Natural killer cell (primary cell): Measurements from ENCODE around the gene DNMBP. TPM values are rescaled to one million over a fixed set of nuclear protein-coding genes. Genes with fewer than 3 reads are reported as not detected.

Experiments used
- ATAC-seq, 3 donors: fragments of 150-1000 bp in 2 of 3; fragments of 200-7000 bp in 1 of 3; cut with Tn5 transposase; 1 replicate in 1 of 3; 2 replicates in 2 of 3; pipeline ENCODE4 v1.10.0; 2021; ENCODE audit warnings: mild to moderate bottlenecking in 2 of 3, moderate library complexity in 2 of 3
- DNase-seq, 2 donors: peaks; one replicate each; pipeline versions ENCODE4 v3.0.0 to v3.0.0-alpha.2; 2013 to 2021; ENCODE audit warnings: mixed read lengths in 1 of 2
- H3K27ac ChIP-seq: one replicate; pipeline ENCODE4 v1.5.1; 2013; ENCODE audit warnings: mild to moderate bottlenecking, low read length
- H3K27me3 ChIP-seq: one replicate; pipeline ENCODE4 v1.6.1; 2013; ENCODE audit warnings: low read length; ENCODE audit not compliant: control insufficient read depth, insufficient read depth
- H3K36me3 ChIP-seq: one replicate; pipeline ENCODE4 v1.6.1; 2013; ENCODE audit warnings: low read length; ENCODE audit not compliant: control insufficient read depth, insufficient read depth
- H3K4me1 ChIP-seq: one replicate; pipeline ENCODE4 v1.6.1; 2013; ENCODE audit warnings: low read length; ENCODE audit not compliant: control insufficient read depth, insufficient read depth
- H3K4me3 ChIP-seq: one replicate; pipeline ENCODE4 v1.5.1; 2013; ENCODE audit warnings: low read length
- H3K9me3 ChIP-seq: one replicate; pipeline ENCODE4 v1.6.1; 2013; ENCODE audit warnings: low read length; ENCODE audit not compliant: control insufficient read depth, insufficient read depth
- H3K27ac Mint-ChIP-seq, 2 donors: one replicate each; pipeline ENCODE4 v1.8.0; 2022; ENCODE audit warnings: mild to moderate bottlenecking in 2 of 2, mixed read lengths in 2 of 2, moderate library complexity in 1 of 2
- H3K27me3 Mint-ChIP-seq, 2 donors: one replicate each; pipeline ENCODE4 v1.8.0; 2022; ENCODE audit warnings: low read depth in 2 of 2, mixed read lengths in 2 of 2
- H3K36me3 Mint-ChIP-seq: one replicate; pipeline ENCODE4 v1.8.0; 2022; ENCODE audit warnings: mixed read lengths
- H3K4me1 Mint-ChIP-seq, 2 donors: one replicate each; pipeline ENCODE4 v1.8.0; 2022; ENCODE audit warnings: mixed read lengths in 2 of 2
- H3K4me3 Mint-ChIP-seq: one replicate; pipeline ENCODE4 v1.8.0; 2022; ENCODE audit warnings: mild to moderate bottlenecking, moderate library complexity, mixed read lengths
- H3K9me3 Mint-ChIP-seq, 2 donors: one replicate each; pipeline ENCODE4 v1.8.0; 2022; ENCODE audit warnings: mixed read lengths in 2 of 2
- CTCF ChIP-seq: fragments of 200-600 bp; IDR thresholded peaks from one replicate; pipeline ENCODE4 v1.8.0; 2022; ENCODE audit warnings: antibody characterized with exemption
- WGBS: methylation state at CpG from one replicate; pipeline ENCODE4 v1.1.7; 2013; ENCODE audit warnings: missing lambda C conversion rate; ENCODE audit not compliant: insufficient coverage; 5-methylcytosine and 5-hydroxymethylcytosine counted together
- intact Hi-C: fragments of 100-400 bp; cut with micrococcal nuclease; formaldehyde crosslinking; loops from one replicate; pipeline ENCODE4 v1.14.2; 2022
- total RNA-seq, 4 donors: library from RNA; stranded (reverse); fragments of 120-200 nt in 1 of 4; gene quantifications; one replicate each; pipeline versions ENCODE4 v1.2.3 to v1.2.4, GENCODE V29; 2013 to 2022

The DNMBP gene
- total RNA-seq, 3 donors from 2014 or later (not counting 1 experiment from before 2014, with no cell fraction given) = 13.8 to 15.4 (median 14.4) TPM

DNA sequence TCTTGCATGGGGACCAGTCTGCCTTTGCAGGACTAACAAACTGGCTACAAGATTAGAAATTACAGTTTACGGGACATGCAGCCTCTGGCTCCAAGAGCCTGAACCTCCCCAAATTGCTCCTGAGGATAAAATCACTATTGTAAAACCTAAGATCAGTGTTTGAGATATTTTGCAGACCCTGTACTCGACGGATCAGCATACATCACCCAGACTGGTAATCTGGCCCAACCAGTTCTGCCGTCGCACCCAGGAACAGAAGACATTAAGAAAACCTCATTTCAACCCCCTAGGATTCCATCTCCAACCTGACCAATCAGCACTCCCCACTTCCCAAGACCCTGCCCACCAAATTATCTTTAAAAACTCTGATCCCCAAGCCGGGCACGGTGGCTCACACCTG is 27.1 kb upstream of the DNMBP start:
- Histone ChIP-seq H3K27ac (no peak overlapping the region), H3K9me3 (no peaks in the 10 kb centered on the region), H3K4me1 (no peaks in the 10 kb centered on the region), H3K4me3 (no peak overlapping the region), H3K36me3 (no peaks in the 10 kb centered on the region), H3K27me3 (no peaks in the 10 kb centered on the region)
- Mint-ChIP-seq H3K9me3 (no peaks in the 10 kb centered on the region), H3K27me3 (peaks cover 5 to 10% of the 10 kb centered on the region in 2 donors), H3K27ac (no peak overlapping the region), H3K36me3 (no peaks in the 10 kb centered on the region), H3K4me3 (no peak overlapping the region), H3K4me1 (no peaks in the 10 kb centered on the region)
- ATAC-seq (no peak), DNase-seq (no peak)
- intact Hi-C loops = no loop called here
- 92% methylated on average over 7 of the region's 7 CpGs for WGBS
- TF ChIP-seq CTCF = no peak

DNA sequence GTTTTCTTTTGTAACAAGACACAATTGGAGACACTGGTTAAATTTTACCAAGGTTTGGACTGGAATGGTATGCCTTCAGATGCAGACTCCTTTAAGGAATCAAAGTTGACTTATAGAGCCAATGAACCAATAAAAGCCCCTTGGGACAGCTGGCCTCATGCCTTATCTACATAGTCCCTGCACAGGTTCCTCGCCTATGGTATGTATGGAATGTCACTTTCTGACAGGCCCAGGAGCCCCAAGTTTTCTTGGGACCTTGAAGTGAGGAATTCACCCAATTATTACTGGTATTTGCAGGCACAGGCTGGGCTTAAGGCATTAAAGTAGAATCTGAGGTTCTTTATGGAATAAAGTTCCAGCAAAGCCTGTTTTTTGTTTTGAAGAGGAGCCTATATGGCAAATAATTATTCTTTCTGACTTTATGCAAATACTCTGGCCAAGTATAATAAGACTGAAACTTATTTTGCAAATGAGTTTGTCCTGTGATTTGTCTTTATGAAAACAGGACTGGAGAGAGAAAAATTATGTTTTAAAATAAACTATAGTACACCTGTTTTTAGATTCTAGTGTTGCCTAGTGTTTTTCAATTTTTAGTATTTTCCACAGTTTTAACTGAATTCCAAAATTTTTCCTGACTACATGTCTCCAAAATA is 24.1 kb upstream of the DNMBP start:
- Mint-ChIP-seq H3K9me3 (no peaks in the 10 kb centered on the region), H3K27me3 (peaks cover 0 to 8% of the 10 kb centered on the region in 2 donors), H3K4me3 (no peak overlapping the region), H3K27ac (no peak overlapping the region), H3K4me1 (no peaks in the 10 kb centered on the region), H3K36me3 (no peaks in the 10 kb centered on the region)
- Histone ChIP-seq H3K36me3 (no peaks in the 10 kb centered on the region), H3K27me3 (no peaks in the 10 kb centered on the region), H3K27ac (no peak overlapping the region), H3K4me1 (no peaks in the 10 kb centered on the region), H3K4me3 (no peak overlapping the region), H3K9me3 (no peaks in the 10 kb centered on the region)
- ATAC-seq = no peak
- DNase-seq = no peak
- 83% methylated on average over 1 of the region's 1 CpG for WGBS
- intact Hi-C loops = no loop called here
- TF ChIP-seq CTCF = no peak

DNA sequence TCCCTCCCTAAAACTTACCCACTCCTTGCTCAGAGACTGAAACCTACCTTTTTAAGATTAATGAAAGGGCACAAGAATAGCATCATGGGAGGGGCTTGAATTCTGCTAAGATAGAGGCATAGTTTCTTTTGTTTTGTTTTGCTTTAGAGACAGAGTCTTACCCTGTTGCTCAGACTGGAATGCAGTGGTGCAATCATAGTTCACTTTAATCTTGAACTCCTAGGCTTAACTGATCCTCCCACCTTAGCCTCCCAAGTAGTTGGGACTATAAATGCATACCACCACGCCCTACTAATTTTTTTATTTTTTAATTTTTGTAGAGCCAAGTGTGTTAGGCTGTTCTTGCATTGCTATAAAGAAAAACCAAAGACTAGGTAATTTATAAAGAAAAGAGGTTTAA is 17.7 kb upstream of the DNMBP start:
- H3K4me3 ChIP-seq = no peak overlapping the region
- no CpG with 5 or more reads among the region's 1 CpG for WGBS
- Mint-ChIP-seq H3K27ac (no peak overlapping the region), H3K4me1 (no peaks in the 10 kb centered on the region), H3K36me3 (no peaks in the 10 kb centered on the region), H3K4me3 (no peak overlapping the region), H3K27me3 (peaks cover 0 to 3% of the 10 kb centered on the region in 2 donors), H3K9me3 (no peaks in the 10 kb centered on the region)
- no peak overlapping the region for H3K27ac ChIP-seq
- intact Hi-C loops = no loop called here
- H3K9me3 ChIP-seq = peaks cover 5% of the 10 kb centered on the region
- DNase-seq (no peak), ATAC-seq (no peak)
- TF ChIP-seq CTCF = no peak
- H3K36me3 ChIP-seq = no peaks in the 10 kb centered on the region
- H3K27me3 ChIP-seq = no peaks in the 10 kb centered on the region
- H3K4me1 ChIP-seq = no peaks in the 10 kb centered on the region

- no peaks in the 10 kb centered on the region for H3K27me3 ChIP-seq
- no peak overlapping the region for H3K27ac ChIP-seq
- H3K27me3 Mint-ChIP-seq = peaks cover 0 to 3% of the 10 kb centered on the region in 2 donors
- H3K9me3 ChIP-seq = peaks cover 5% of the 10 kb centered on the region
- no peak overlapping the region for H3K27ac Mint-ChIP-seq
- H3K36me3 Mint-ChIP-seq = no peaks in the 10 kb centered on the region
- no peaks in the 10 kb centered on the region for H3K9me3 Mint-ChIP-seq
- no peak for TF ChIP-seq CTCF
- H3K4me1 ChIP-seq = peaks cover 3% of the 10 kb centered on the region
- peaks cover 1 to 2% of the 10 kb centered on the region in 2 donors for H3K4me1 Mint-ChIP-seq
- DNase-seq (no peak), ATAC-seq (no peak)
- H3K36me3 ChIP-seq = no peaks in the 10 kb centered on the region
- H3K4me3 Mint-ChIP-seq = no peak overlapping the region
- intact Hi-C loops = no loop called here
- no peak overlapping the region for H3K4me3 ChIP-seq
- 96% methylated on average over 5 of the region's 5 CpGs for WGBS
Observed at GRCh38 chr10:100025576-100025975, 15.8 kb upstream of the DNMBP start.
